ENCODE results near the gene CPE.
"Not testable (repeated sequence)": the region's sequence is repeated elsewhere in the genome, so short reads cannot be mapped to it uniquely, and the experiment has no call there.

The CPE gene

DNA sequence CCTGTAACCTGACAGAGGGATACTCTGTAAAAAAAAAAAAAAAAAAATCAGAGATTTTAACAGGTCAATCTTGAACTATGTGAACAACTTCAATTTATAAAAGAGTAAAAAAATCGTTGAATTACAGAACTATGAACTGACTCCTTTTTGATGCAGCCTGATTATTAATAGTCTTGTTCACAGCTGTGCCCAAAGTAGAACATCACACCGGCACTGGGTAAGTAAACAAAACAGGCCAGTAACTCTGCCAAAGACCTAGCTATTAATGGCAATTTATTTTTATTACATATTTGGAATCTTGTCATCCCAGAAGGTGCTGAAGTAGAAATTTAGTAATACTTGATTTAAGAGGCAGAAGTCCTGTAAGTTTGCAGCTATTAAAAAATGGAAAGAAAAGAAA is 31.4 kb downstream of the CPE start:
- no peak for DNase-seq

GRCh38 chr4:165415910-165416309 is 37.1 kb downstream of the CPE start:
- DNase-seq, result no peak

DNA sequence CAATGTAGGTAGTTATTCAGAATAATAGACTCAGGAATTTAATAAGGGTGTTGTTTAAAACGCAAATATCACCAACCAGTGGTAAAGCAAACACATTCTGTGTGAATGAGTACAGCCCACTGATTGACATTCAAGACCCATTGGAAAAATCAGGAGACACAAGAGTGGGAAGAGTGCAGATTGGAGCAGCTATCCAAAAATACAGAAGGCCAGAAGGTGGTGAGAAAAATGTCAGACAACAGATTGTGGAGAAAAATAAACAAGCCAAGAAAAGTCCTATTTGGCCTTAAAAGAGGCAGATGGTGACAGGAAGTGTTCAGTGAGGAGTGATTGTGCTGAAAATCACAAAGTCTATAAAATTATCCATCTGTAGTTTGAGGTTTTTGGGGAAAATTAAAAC is 39.3 kb downstream of the CPE start:
- no peak for DNase-seq

DNA sequence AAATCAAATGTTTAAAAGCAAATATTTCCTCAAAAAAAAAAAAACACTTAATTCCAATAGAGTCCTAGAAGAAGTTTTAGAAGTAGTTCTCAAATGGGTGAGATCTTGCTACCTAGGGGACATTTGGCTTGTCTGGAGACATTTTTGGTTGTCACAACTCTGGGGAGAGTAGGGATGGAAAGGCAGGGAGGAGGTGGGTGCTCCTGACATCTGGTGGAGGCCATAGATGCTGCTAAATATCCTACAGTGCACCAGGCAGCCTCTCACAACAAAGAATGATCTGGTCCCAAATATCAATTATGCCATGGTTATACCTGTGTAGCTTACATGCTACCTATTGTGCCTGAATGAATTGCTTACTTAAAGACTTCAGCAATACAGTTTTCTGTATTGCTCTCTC is 46.8 kb downstream of the CPE start:
- no peak for DNase-seq

DNA sequence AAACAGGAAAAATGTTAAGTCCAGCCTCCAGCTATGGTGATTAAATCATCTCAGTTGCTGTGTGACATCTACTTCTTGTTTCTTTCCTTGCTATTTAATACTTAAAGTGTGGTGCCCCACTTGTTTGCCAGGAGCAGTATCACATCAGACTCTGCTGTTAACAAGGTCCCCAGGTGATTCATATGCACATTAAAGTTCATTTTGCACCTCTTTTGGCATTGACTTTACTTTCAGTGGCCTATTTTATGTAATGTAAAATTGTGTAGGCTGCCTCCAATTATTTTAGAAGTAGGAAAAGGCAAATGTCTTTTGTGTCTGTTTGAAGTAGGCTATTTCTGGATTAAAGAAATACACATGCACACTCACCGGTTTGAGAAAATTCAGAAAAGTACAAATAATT is 47.5 kb downstream of the CPE start:
- DNase-seq, result no peak

GRCh38 chr4:165426823-165427222 is 48.0 kb downstream of the CPE start:
- DNase-seq, result no peak

DNA sequence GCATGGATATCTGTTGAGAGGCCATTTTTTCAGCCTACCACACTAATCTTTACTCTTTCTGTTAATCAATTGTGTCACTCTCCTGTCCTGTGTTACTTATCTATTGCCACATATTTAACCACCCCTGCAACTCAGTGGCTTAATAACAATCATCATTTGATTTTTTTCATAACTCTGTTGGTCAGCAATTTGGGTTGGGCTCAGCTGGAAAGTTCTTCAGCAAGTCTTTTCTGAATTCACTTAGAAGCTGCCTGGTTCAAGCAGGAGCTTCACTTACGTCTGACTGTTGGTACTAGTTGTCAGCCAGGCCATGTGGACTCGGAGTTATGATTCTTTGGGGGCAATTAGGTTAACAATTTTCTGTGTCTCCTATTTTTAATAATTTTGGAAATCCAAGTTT is 50.1 kb downstream of the CPE start:
- DNase-seq, result no peak

DNA sequence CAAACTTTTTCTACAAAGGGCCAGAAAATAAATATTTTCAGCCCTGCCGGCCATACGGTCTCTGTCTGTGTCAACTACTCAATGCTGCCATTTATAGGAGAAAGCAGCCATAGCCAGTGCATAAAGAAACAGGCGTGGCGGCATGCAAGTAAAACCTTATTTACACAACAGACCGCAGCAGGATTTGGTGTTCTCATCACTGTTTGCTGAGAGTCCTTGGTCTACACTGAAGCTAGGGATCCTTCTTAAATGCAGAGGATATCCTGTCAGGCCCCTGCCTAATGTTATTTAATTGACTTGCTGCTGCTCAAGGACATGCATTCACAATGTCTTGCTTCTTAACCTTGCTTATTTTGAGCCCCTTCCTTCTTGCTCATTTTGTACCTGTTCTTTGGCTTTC is 54.7 kb downstream of the CPE start:
- DNase-seq, result no peak

GRCh38 chr4:165437691-165438090 is 58.9 kb downstream of the CPE start:
- no peak for DNase-seq

- DNase-seq, result no peak
These were observed 60.5 kb downstream of the CPE start for GRCh38 chr4:165439344-165439743.

- no peak for DNase-seq
These were observed 61.2 kb downstream of the CPE start for GRCh38 chr4:165439981-165440380.

GRCh38 chr4:165440415-165441158 is 61.8 kb downstream of the CPE start:
- DNase-seq, result no peak

- DNase-seq, result no peak
These were observed 64.5 kb downstream of the CPE start for GRCh38 chr4:165443276-165443675.

GRCh38 chr4:165448700-165449099 is 69.9 kb downstream of the CPE start:
- no peak for DNase-seq

DNA sequence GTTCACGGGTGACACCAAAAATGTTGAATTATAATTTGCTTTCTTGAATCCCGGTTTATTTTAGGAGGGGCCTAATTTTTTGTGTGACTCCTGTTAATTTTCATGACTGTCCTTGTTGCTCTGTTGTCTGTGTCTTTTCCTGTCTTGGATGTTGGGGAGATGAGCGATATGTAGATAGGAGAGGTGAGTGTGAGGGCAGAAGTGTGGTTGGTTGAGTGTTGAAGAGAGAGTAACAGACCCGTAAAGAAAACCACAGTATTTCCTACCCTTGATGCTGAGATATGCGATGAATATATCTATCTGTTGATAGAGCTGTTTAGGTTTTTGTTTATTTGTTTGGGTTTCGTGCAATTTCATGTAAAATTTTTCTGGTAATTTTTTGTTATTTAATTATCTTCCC is 70.5 kb downstream of the CPE start:
- DNase-seq, result no peak

- no peak for DNase-seq
These were observed 72.1 kb downstream of the CPE start for GRCh38 chr4:165450871-165451270.

- DNase-seq, result not testable (repeated sequence)
These were observed 74.3 kb downstream of the CPE start for GRCh38 chr4:165453140-165453539.

DNA sequence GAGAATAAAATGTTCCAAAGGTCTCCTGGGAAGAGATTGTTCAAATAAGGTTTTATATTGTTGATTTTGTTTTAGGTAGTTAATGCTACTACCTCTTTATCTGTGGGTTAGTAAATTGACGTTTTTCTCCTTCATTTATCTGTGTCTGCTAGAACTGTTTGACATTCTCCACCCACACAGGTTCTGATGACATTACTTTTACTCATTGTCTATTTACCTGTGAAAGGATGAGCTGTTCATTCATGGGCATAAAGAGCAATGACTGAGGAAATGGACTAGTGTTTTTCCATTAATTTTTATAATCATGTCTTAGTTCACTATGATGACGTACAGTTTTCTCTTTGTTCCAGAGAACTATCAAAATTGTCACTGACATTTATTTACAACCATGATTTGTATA is 75.6 kb downstream of the CPE start:
- DNase-seq, result no peak

DNA sequence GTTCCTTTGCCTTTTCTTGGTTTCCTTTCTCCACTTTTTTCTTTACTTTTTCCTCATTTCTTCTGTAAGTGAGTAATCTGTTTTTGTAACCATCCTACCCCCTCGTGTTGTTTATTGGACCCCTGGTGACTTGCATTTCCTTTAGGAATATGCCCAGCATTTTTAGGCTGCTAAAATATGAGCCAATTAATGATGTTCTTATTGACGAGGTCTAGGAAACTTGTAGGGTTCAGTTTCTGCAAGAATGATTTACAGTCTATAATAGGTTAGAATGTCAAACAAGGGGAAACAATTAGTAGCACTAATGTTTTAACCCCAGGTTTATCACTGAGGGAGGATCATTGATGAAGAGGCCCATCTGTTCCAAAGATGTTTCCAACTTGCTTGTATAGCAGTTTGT is 79.0 kb downstream of the CPE start:
- DNase-seq, result no peak

DNA sequence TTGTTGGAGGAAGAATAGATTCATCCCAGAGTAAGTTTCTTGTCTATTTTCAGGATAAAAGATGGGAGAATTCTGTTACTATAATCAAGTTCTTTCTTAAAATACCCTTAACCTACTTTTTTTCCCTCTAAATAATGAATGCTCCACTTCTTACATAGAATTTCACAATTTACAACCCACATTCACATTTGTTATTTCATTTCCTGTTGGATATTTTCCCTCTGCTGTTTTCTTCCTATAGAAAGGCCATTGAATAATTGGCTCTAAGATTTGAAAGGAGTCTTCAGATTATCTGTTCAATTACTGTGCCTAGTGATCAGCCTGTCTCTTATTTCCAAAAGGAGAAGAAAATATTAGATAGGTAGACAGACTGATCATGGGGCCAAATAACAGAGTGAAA is 79.7 kb downstream of the CPE start:
- no peak for DNase-seq

- DNase-seq, result no peak
These were observed 82.5 kb downstream of the CPE start for GRCh38 chr4:165461159-165461821.

DNA sequence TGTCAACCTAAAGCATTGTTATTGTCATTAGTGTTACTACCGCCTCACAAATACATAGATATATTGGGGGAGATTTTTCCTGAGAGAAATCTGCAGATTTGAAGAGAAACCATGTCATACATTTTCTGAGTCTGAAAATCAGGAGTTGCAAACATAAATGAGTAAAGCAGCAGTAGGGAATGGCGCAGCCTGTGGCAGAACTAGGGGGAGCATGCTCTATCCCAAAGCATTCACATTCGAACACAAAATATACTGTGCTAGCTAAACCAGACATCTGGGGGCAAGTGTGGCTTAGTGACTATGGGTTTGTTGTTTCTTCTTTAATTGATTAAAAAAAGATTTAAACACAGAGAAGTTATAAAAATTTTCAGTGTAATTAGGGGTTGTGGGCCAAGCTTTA is 83.2 kb downstream of the CPE start:
- no peak for DNase-seq

- no peak for DNase-seq
These were observed 85.6 kb downstream of the CPE start for GRCh38 chr4:165464376-165464775.

GRCh38 chr4:165464813-165465381 is 86.1 kb downstream of the CPE start:
- no peak for DNase-seq

- no peak for DNase-seq
These were observed 91.2 kb downstream of the CPE start for GRCh38 chr4:165470009-165470408.

All from NCI-H1436 treated with DMSO at 0.1 percent for 48 hours (cell line).